ENCODE results near the gene MARVELD1. TPM values are rescaled to one million over a fixed set of nuclear protein-coding genes. Genes with fewer than 3 reads are reported as not detected.

The MARVELD1 gene
- total RNA-seq, 4 donors from 2014 or later: 5.6 to 24.6 (median 13.6) TPM

- WGBS, 2 donors (ENCODE audit: low coverage in 1 of 2): 86 to 100% methylated on average over 1 to 2 of the region's 2 CpGs
- TF ChIP-seq POLR2A (IDR thresholded peaks at IDR 0.05): no peak
- TF ChIP-seq POLR2AphosphoS5 (IDR thresholded peaks at IDR 0.05): no peak
- no peak for TF ChIP-seq CTCF (IDR thresholded peaks at IDR 0.05)
- TF ChIP-seq EP300 (IDR thresholded peaks at IDR 0.05; ENCODE audit: low read depth): no peak
- DNase-seq: no peak
- peak overlapping the region; percentile 87 to 99 (median 96) for H3K27ac ChIP-seq
- no peaks in the 10 kb centered on the region for H3K9me3 ChIP-seq
- no peak overlapping the region for H3K4me3 ChIP-seq
- no peaks in the 10 kb centered on the region for H3K27me3 ChIP-seq
- H3K36me3 ChIP-seq: no peaks in the 10 kb centered on the region
- in situ Hi-C loops (cut with MboI; ENCODE audit: low pct_ligation_motif_present in 1 of 4, low pct_unique_long_range_greater_than_20kb in 1 of 4, low sequenced_read_pairs in 3 of 4): no loop called here
- peaks cover 54 to 91% (median 75%) of the 10 kb centered on the region in 4 donors for H3K4me1 ChIP-seq
- intact Hi-C loops (cut with DNase I; ENCODE audit: low total_unique reads): no loop called here
These were observed 6.1 kb downstream of the MARVELD1 start for GRCh38 chr10:97719602-97720001.

GRCh38 chr10:97721871-97722780 is 8.6 kb downstream of the MARVELD1 start:
- TF ChIP-seq POLR2A (IDR thresholded peaks at IDR 0.05): no peak
- TF ChIP-seq POLR2AphosphoS5 (IDR thresholded peaks at IDR 0.05): peak in 2 of 3 donors; percentile 14 to 48
- no peak for TF ChIP-seq EP300 (IDR thresholded peaks at IDR 0.05; ENCODE audit: low read depth)
- peak; percentile 82 for DNase-seq
- Histone ChIP-seq H3K27ac (peak overlapping the region; percentile 79 to 83 (median 82)), H3K4me3 (no peak overlapping the region), H3K9me3 (no peaks in the 10 kb centered on the region), H3K36me3 (no peaks in the 10 kb centered on the region), H3K27me3 (no peaks in the 10 kb centered on the region), H3K4me1 (peaks cover 39 to 89% (median 65%) of the 10 kb centered on the region in 4 donors)
- intact Hi-C loops (cut with DNase I; ENCODE audit: low total_unique reads): no loop called here
- WGBS, 2 donors (ENCODE audit: low coverage in 1 of 2): 15 to 40% methylated on average over 4 to 12 of the region's 12 CpGs
- in situ Hi-C loops (cut with MboI; ENCODE audit: low pct_ligation_motif_present in 1 of 4, low pct_unique_long_range_greater_than_20kb in 1 of 4, low sequenced_read_pairs in 3 of 4): no loop called here

- in situ Hi-C loops (cut with MboI; ENCODE audit: low pct_ligation_motif_present in 1 of 4, low pct_unique_long_range_greater_than_20kb in 1 of 4, low sequenced_read_pairs in 3 of 4) (no loop called here), intact Hi-C loops (cut with DNase I; ENCODE audit: low total_unique reads) (no loop called here)
- H3K9me3 ChIP-seq: no peaks in the 10 kb centered on the region
- H3K27ac ChIP-seq: peak overlapping the region; percentile 66 to 83 (median 82)
- peaks cover 30 to 86% (median 59%) of the 10 kb centered on the region in 4 donors for H3K4me1 ChIP-seq
- WGBS, 2 donors (ENCODE audit: low coverage in 1 of 2): 50 to 77% methylated on average over 1 to 3 of the region's 3 CpGs
- H3K27me3 ChIP-seq: no peaks in the 10 kb centered on the region
- no peak for DNase-seq
- no peak for TF ChIP-seq CTCF (IDR thresholded peaks at IDR 0.05)
- TF ChIP-seq POLR2AphosphoS5 (IDR thresholded peaks at IDR 0.05): no peak
- no peak for TF ChIP-seq EP300 (IDR thresholded peaks at IDR 0.05; ENCODE audit: low read depth)
- no peak for TF ChIP-seq POLR2A (IDR thresholded peaks at IDR 0.05)
- H3K36me3 ChIP-seq: no peaks in the 10 kb centered on the region
- H3K4me3 ChIP-seq: no peak overlapping the region
These were observed 9.5 kb downstream of the MARVELD1 start for GRCh38 chr10:97723001-97723400.

- Histone ChIP-seq H3K4me3 (no peak overlapping the region), H3K36me3 (no peaks in the 10 kb centered on the region), H3K4me1 (peaks cover 16 to 72% (median 44%) of the 10 kb centered on the region in 4 donors), H3K27ac (peak overlapping the region; percentile 61 to 78 (median 70)), H3K9me3 (no peaks in the 10 kb centered on the region), H3K27me3 (no peaks in the 10 kb centered on the region)
- WGBS, 2 donors (ENCODE audit: low coverage in 1 of 2): 38 to 45% methylated on average over 3 to 5 of the region's 5 CpGs
- TF ChIP-seq EP300 (IDR thresholded peaks at IDR 0.05; ENCODE audit: low read depth): no peak
- intact Hi-C loops (cut with DNase I; ENCODE audit: low total_unique reads): no loop called here
- DNase-seq: peak; percentile 54
- in situ Hi-C loops (cut with MboI; ENCODE audit: low pct_ligation_motif_present in 1 of 4, low pct_unique_long_range_greater_than_20kb in 1 of 4, low sequenced_read_pairs in 3 of 4): no loop called here
These were observed 10.9 kb downstream of the MARVELD1 start for GRCh38 chr10:97724341-97724941.

- Histone ChIP-seq H3K4me3 (peak overlapping the region in 2 of 4 donors; percentile 5 to 33), H3K27ac (peak overlapping the region; percentile 55 to 80 (median 71)), H3K27me3 (no peaks in the 10 kb centered on the region), H3K9me3 (no peaks in the 10 kb centered on the region), H3K4me1 (peaks cover 12 to 54% (median 32%) of the 10 kb centered on the region in 4 donors), H3K36me3 (no peaks in the 10 kb centered on the region)
- TF ChIP-seq EP300 (IDR thresholded peaks at IDR 0.05; ENCODE audit: low read depth) (no peak), CTCF (IDR thresholded peaks at IDR 0.05) (no peak), POLR2AphosphoS5 (IDR thresholded peaks at IDR 0.05) (peak; percentile 59 to 75 (median 73))
- intact Hi-C loops (cut with DNase I; ENCODE audit: low total_unique reads): no loop called here
- WGBS, 2 donors (ENCODE audit: low coverage in 1 of 2): 20 to 27% methylated on average over 7 to 8 of the region's 8 CpGs
- peak; percentile 66 for DNase-seq
- in situ Hi-C loops (cut with MboI; ENCODE audit: low pct_ligation_motif_present in 1 of 4, low pct_unique_long_range_greater_than_20kb in 1 of 4, low sequenced_read_pairs in 3 of 4): no loop called here
These were observed 13.2 kb downstream of the MARVELD1 start for GRCh38 chr10:97726636-97727178.
